K562 (cell line): ENCODE data around the gene DNAH8. TPM values are rescaled to one million over a fixed set of nuclear protein-coding genes. Genes with fewer than 3 reads are reported as not detected.

Experiments used
- ATAC-seq: fragments of 200-7000 bp; cut with Tn5 transposase; 3 replicates; pipeline ENCODE4 v1.9.1; 2020; ENCODE audit warnings: moderate library complexity
- BruUV-seq: library from RNA; stranded (reverse); fragments of 400-500 nt; replicated peaks from 2 replicates; lab custom pipeline; 2021; lab: Mats Ljungman, UMichigan
- CTCF ChIA-PET: fragments of 300-600 bp; formaldehyde crosslinking; extraction: SDS; loops from one replicate; lab custom pipeline; 2021; ENCODE audit warnings: low intra/inter-chr PET ratio; lab: Yijun Ruan, JAX
- POLR2A ChIA-PET: fragments of 300-600, 350-650 bp; sonication (Branson Sonifier 250); formaldehyde crosslinking; extraction: SDS; loops from one replicate; lab custom pipeline; 2021; ENCODE audit warnings: antibody characterized with exemption, inconsistent platforms; lab: Yijun Ruan, JAX
- DNase-seq, 4 experiments: peaks; one replicate each; pipeline versions ENCODE4 v3.0.0 to v3.0.0-alpha.2; 2011 to 2018; ENCODE audit warnings: low spot score in 3 of 4, mixed read lengths in 3 of 4; ENCODE audit errors: extremely low read depth in 1 of 4
- FAIRE-seq: peaks from 2 replicates; lab custom pipeline; 2011; peaks lifted over from hg19 to GRCh38; lab: Jason Lieb, UNC
- H2AFZ ChIP-seq: 2 replicates; pipeline ENCODE4 v1.6.0; 2011; ENCODE audit warnings: low read depth, low read length, control low read depth, inconsistent platforms
- H3K27ac ChIP-seq: fragments of 200-600 bp; 3 replicates; pipeline ENCODE4 v1.8.0; 2011; ENCODE audit warnings: low read depth, mild to moderate bottlenecking, control low read depth, inconsistent platforms, low read length, moderate library complexity, mixed read lengths; ENCODE audit errors: extremely low read depth
- H3K27me3 ChIP-seq, 2 experiments: fragments of 300-600 bp in 1 of 2; 2 replicates in 1 of 2; 3 replicates in 1 of 2; pipeline versions ENCODE4 v1.6.0 to v1.8.0; 2011; ENCODE audit warnings: inconsistent platforms in 2 of 2, low read length in 2 of 2, mild to moderate bottlenecking in 1 of 2, mixed read lengths in 1 of 2, moderate library complexity in 1 of 2; ENCODE audit not compliant: control insufficient read depth in 2 of 2, insufficient read depth in 2 of 2
- H3K36me3 ChIP-seq: fragments of 300-600 bp; 3 replicates; pipeline ENCODE4 v1.8.0; 2011; ENCODE audit warnings: mild to moderate bottlenecking, low read length, inconsistent platforms; ENCODE audit not compliant: control insufficient read depth, insufficient read depth
- H3K4me1 ChIP-seq, 2 experiments: fragments of 200-600 bp in 1 of 2; replicated peaks in 1 of 2; 2 replicates in 1 of 2; 3 replicates in 1 of 2; pipeline versions ENCODE4 v1.5.1 to v1.8.0; 2011; ENCODE audit warnings: inconsistent platforms in 2 of 2, low read length in 2 of 2, mild to moderate bottlenecking in 1 of 2, mixed read lengths in 1 of 2, moderate library complexity in 1 of 2; ENCODE audit not compliant: control insufficient read depth in 2 of 2, insufficient read depth in 2 of 2
- H3K4me2 ChIP-seq: 2 replicates; pipeline ENCODE4 v1.6.1; 2011; ENCODE audit warnings: low read length, control low read depth, inconsistent platforms, mixed read lengths; ENCODE audit not compliant: insufficient read depth
- H3K4me3 ChIP-seq: fragments of 200-600 bp; sonication (generic), shearing (Covaris generic); 2 replicates; pipeline ENCODE4 v1.5.1; 2016; ENCODE audit warnings: control low read depth, inconsistent platforms
- H3K79me2 ChIP-seq: fragments of 200-600 bp; 3 replicates; pipeline ENCODE4 v1.8.0; 2011; ENCODE audit warnings: low read length, inconsistent platforms; ENCODE audit not compliant: control insufficient read depth, insufficient read depth
- H3K9ac ChIP-seq, 2 experiments: 2 replicates each; pipeline versions ENCODE4 v1.6.0 to v1.6.1; 2011; ENCODE audit warnings: low read depth in 2 of 2, low read length in 2 of 2, control low read depth in 1 of 2, inconsistent platforms in 1 of 2, mild to moderate bottlenecking in 1 of 2, mixed read lengths in 1 of 2; ENCODE audit not compliant: insufficient read depth in 1 of 2
- H3K9me1 ChIP-seq: one replicate; pipeline ENCODE4 v1.6.0; 2011; ENCODE audit warnings: inconsistent platforms, mild to moderate bottlenecking, low read length, moderate library complexity; ENCODE audit not compliant: control insufficient read depth, insufficient read depth
- H3K9me3 ChIP-seq: replicated peaks from 2 replicates; pipeline ENCODE4 v1.5.1; 2011; ENCODE audit warnings: low read depth, low read length, inconsistent platforms; ENCODE audit not compliant: control insufficient read depth, insufficient read depth
- H4K20me1 ChIP-seq: replicated peaks from 2 replicates; pipeline ENCODE4 v1.6.1; 2011; ENCODE audit warnings: low read length, inconsistent platforms, mixed read lengths; ENCODE audit not compliant: control insufficient read depth, insufficient read depth
- BRF1 ChIP-seq: IDR thresholded peaks from 3 replicates; pipeline ENCODE4 v1.6.1; 2011; ENCODE audit warnings: borderline replicate concordance, mild to moderate bottlenecking; ENCODE audit not compliant: insufficient read length; ENCODE audit errors: extremely low read depth
- ERF ChIP-seq: fragments of 450-650 bp; formaldehyde crosslinking; IDR thresholded peaks from 2 replicates; pipeline ENCODE4 v1.4.0; 2020; ENCODE audit warnings: mild to moderate bottlenecking, mixed read lengths
- LARP7 ChIP-seq: fragments of 450-650 bp; IDR thresholded peaks from 2 replicates; pipeline ENCODE4 v1.6.1; 2016
- MNT ChIP-seq, 2 experiments: fragments of 450-650 bp; conservative IDR thresholded peaks; 2 replicates each; pipeline ENCODE4 v1.6.1; 2017; ENCODE audit warnings: mild to moderate bottlenecking in 2 of 2, moderate library complexity in 2 of 2
- NFE2 ChIP-seq: IDR thresholded peaks from 2 replicates; pipeline ENCODE4 v1.6.1; 2014; ENCODE audit warnings: antibody characterized with exemption, low read depth
- POLR3G ChIP-seq: IDR thresholded peaks from 2 replicates; pipeline ENCODE4 v1.6.1; 2011; ENCODE audit not compliant: insufficient read length, insufficient replicate concordance; ENCODE audit errors: extremely low read depth
- PREB ChIP-seq: sonication (generic); formaldehyde crosslinking; IDR thresholded peaks from 2 replicates; pipeline ENCODE4 v1.8.1; 2023; ENCODE audit warnings: mild to moderate bottlenecking, missing genetic modification reagents
- ZBTB2 ChIP-seq: fragments of 450-650 bp; IDR thresholded peaks from 2 replicates; pipeline ENCODE4 v1.6.1; 2016; ENCODE audit warnings: antibody characterized with exemption
- ZNF12 ChIP-seq: sonication (generic); formaldehyde crosslinking; IDR thresholded peaks from 2 replicates; pipeline ENCODE4 v1.4.0; 2020; ENCODE audit warnings: mild to moderate bottlenecking, missing genetic modification reagents
- ZNF146 ChIP-seq: IDR thresholded peaks from one replicate; pipeline ENCODE4 v1.6.1; 2018; ENCODE audit warnings: missing compliant biosample characterization; ENCODE audit not compliant: unreplicated experiment
- ZNF518B ChIP-seq: fragments of 250-450 bp; sonication (Bioruptor Pico); IDR thresholded peaks from 2 replicates; pipeline ENCODE4 v1.5.0; 2021; ENCODE audit warnings: mild to moderate bottlenecking, moderate library complexity
- WGBS: fragments of 100-300 bp; shearing (Covaris generic); methylation state at CpG from one replicate; pipeline ENCODE4 v1.1.6; 2016; ENCODE audit warnings: low coverage, mixed read lengths; ENCODE audit not compliant: insufficient coverage; ENCODE audit errors: missing lambda C conversion rate; 5-methylcytosine and 5-hydroxymethylcytosine counted together
- in situ Hi-C: fragments of 300-500 bp; cut with MboI; formaldehyde crosslinking; loops from 4 replicates; pipeline ENCODE4 v1.15.0; 2018; ENCODE audit warnings: inconsistent platforms, mixed read lengths
- intact Hi-C: fragments of 100-400 bp; cut with micrococcal nuclease; formaldehyde crosslinking; loops from 2 replicates; pipeline ENCODE4 v1.14.2; 2022
- polyA plus RNA-seq, 8 experiments: library from polyadenylated mRNA; depleted of rRNA in 4 of 8; stranded (reverse) in 5 of 8; unstranded in 3 of 8; fragments of >200 nt; fragmentation: Nextera tagmentation in 2 of 8; fragmentation: Illumina TruSeq in 1 of 8; extraction: Ambion mirVana in 2 of 8; extraction: Trizol in 1 of 8; gene quantifications; 2 replicates each; pipeline versions ENCODE4 v1.2.1 to v1.2.3, GENCODE V29; 2011 to 2014; ENCODE audit warnings: inconsistent platforms in 1 of 8, missing spikeins in 1 of 8
- total RNA-seq, 7 experiments: library from RNA; depleted of rRNA in 6 of 7; stranded (reverse); fragments of >200 nt in 6 of 7; fragmentation: Illumina TruSeq in 2 of 7; extraction: Trizol in 2 of 7; gene quantifications; 2 replicates each; pipeline versions ENCODE4 v1.2.1 to v1.2.3, GENCODE V29; 2011 to 2021; ENCODE audit warnings: low replicate concordance in 1 of 7

DNAH8 gene
- total and polyA plus RNA-seq, 9 of the 15 experiments (the other 6 are each of a cell fraction or from before 2014, with no cell fraction given), result 1.2 to 4.2 (median 2.9) TPM

- TF ChIP-seq ZNF518B (CRISPR knock-in tag) (no peak), BRF1 (no peak), ERF (CRISPR knock-in tag) (no peak)
Measured at GRCh38 chr6:39059496-39060310, 344.6 kb downstream of the DNAH8 start (continued).

GRCh38 chr6:39060467-39061160 is 345.5 kb downstream of the DNAH8 start:
- ATAC-seq (no peak), FAIRE-seq (no peak), DNase-seq (no peak)
- intact Hi-C loops (no loop called here), in situ Hi-C loops (no loop called here)
- Histone ChIP-seq H3K4me2 (no peak overlapping the region), H3K36me3 (no peaks in the 10 kb centered on the region), H3K27me3 (peaks cover 29 to 80% of the 10 kb centered on the region in 2 experiments), H3K27ac (no peak overlapping the region), H3K4me1 (no peaks in the 10 kb centered on the region), H3K79me2 (no peaks in the 10 kb centered on the region), H4K20me1 (peaks cover 14% of the 10 kb centered on the region), H3K9ac (no peak overlapping the region), H3K4me3 (no peak overlapping the region), H3K9me3 (no peaks in the 10 kb centered on the region), H3K9me1 (no peaks in the 10 kb centered on the region), H2AFZ (no peak overlapping the region)
- CTCF ChIA-PET, result interaction anchor here (0.6 kb wide), 1 partner anchor 356 kb away, joined by 3 read pairs; no protein-coding TSS in a partner anchor
- WGBS, result 1% methylated on average over 7 of the region's 7 CpGs
- BruUV-seq, result no TSS peak
- POLR2A ChIA-PET, result interaction anchor here (0.6 to 1.0 kb wide), 3 partner anchors 12 to 302 kb away, joined by 3 read pairs; no protein-coding TSS in a partner anchor
- TF ChIP-seq ZBTB2, result no peak
- TF ChIP-seq ZNF12, result no peak
- no peak for TF ChIP-seq ZNF146
- TF ChIP-seq NFE2, result no peak
- no peak for TF ChIP-seq LARP7
- TF ChIP-seq PREB (CRISPR knock-in tag), result no peak
- no peak for TF ChIP-seq POLR3G
- TF ChIP-seq MNT (conservative IDR thresholded peaks at IDR 0.05), result no peak
